Lower leg skin (tissue), 4 donors: ENCODE measurements around the gene KIRREL3. TPM values are rescaled to one million over a fixed set of nuclear protein-coding genes. Genes with fewer than 3 reads are reported as not detected.

Experiments used
- DNase-seq, 2 donors: peaks; one replicate each; pipeline ENCODE4 v3.0.0-alpha.2; 2019; ENCODE audit warnings: low spot score in 2 of 2
- H3K4me3 ChIP-seq: fragments of 200-600 bp; sonication (generic); 2 replicates; pipeline ENCODE4 v1.5.1; 2017; ENCODE audit warnings: mild to moderate bottlenecking, low read depth; ENCODE audit not compliant: poor library complexity, severe bottlenecking
- POLR2A ChIP-seq, 2 donors: fragments of 450-650 bp; IDR thresholded peaks; one replicate each; pipeline ENCODE4 v1.6.1; 2016 to 2017; ENCODE audit warnings: antibody characterized with exemption in 2 of 2, mild to moderate bottlenecking in 1 of 2, moderate library complexity in 1 of 2
- WGBS, 2 donors: methylation state at CpG; one replicate each; pipeline ENCODE4 v1.1.5; 2018; 5-methylcytosine and 5-hydroxymethylcytosine counted together
- intact Hi-C: fragments of 100-400 bp; cut with DNase I; formaldehyde crosslinking; loops from one replicate; pipeline ENCODE4 v1.15.0; 2023; ENCODE audit warnings: low total_unique reads
- total RNA-seq, 4 donors: library from RNA; depleted of rRNA; stranded (reverse); fragments of >200 nt; gene quantifications; one replicate each; pipeline ENCODE4 v1.1.0, GENCODE V29; 2016
- TF ChIP-seq, protein P1 (sequence below), 3 donors: fragments of 450-650 bp; IDR thresholded peaks; one replicate each; pipeline ENCODE4 v1.5.1; 2016; ENCODE audit warnings: antibody characterized with exemption in 3 of 3, mild to moderate bottlenecking in 3 of 3, moderate library complexity in 2 of 3

KIRREL3 gene
- total RNA-seq, 4 donors from 2014 or later, result 0.13 TPM; not detected in 3

DNA sequence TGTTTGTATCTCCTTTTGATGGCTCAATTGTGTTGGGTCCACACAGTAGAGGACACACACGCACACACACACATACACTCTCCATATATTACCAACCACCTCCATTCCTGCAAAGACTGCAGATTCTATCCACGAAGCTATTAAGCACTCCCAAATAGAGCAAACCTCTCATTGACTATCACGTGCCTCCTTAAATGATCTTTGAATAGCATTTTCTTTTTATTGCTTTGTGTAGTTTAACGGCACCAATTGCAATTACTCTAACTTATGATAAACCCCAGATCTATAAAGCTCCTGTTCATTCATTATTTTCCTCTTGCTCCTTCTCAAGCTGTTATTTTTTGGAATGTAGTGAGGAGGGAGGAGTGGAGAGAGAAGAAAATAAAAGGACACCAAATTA lies 440.3 kb downstream of the KIRREL3 start:
- DNase-seq, result no peak
- TF ChIP-seq, protein P1, sequence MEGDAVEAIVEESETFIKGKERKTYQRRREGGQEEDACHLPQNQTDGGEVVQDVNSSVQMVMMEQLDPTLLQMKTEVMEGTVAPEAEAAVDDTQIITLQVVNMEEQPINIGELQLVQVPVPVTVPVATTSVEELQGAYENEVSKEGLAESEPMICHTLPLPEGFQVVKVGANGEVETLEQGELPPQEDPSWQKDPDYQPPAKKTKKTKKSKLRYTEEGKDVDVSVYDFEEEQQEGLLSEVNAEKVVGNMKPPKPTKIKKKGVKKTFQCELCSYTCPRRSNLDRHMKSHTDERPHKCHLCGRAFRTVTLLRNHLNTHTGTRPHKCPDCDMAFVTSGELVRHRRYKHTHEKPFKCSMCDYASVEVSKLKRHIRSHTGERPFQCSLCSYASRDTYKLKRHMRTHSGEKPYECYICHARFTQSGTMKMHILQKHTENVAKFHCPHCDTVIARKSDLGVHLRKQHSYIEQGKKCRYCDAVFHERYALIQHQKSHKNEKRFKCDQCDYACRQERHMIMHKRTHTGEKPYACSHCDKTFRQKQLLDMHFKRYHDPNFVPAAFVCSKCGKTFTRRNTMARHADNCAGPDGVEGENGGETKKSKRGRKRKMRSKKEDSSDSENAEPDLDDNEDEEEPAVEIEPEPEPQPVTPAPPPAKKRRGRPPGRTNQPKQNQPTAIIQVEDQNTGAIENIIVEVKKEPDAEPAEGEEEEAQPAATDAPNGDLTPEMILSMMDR (IDR thresholded peaks at IDR 0.05), result no peak
- TF ChIP-seq POLR2A (IDR thresholded peaks at IDR 0.05), result no peak
- intact Hi-C loops, result no loop called here
- H3K4me3 ChIP-seq, result no peak overlapping the region
- 53 to 67% methylated on average over 4 of the region's 4 CpGs for WGBS, 2 donors

DNA sequence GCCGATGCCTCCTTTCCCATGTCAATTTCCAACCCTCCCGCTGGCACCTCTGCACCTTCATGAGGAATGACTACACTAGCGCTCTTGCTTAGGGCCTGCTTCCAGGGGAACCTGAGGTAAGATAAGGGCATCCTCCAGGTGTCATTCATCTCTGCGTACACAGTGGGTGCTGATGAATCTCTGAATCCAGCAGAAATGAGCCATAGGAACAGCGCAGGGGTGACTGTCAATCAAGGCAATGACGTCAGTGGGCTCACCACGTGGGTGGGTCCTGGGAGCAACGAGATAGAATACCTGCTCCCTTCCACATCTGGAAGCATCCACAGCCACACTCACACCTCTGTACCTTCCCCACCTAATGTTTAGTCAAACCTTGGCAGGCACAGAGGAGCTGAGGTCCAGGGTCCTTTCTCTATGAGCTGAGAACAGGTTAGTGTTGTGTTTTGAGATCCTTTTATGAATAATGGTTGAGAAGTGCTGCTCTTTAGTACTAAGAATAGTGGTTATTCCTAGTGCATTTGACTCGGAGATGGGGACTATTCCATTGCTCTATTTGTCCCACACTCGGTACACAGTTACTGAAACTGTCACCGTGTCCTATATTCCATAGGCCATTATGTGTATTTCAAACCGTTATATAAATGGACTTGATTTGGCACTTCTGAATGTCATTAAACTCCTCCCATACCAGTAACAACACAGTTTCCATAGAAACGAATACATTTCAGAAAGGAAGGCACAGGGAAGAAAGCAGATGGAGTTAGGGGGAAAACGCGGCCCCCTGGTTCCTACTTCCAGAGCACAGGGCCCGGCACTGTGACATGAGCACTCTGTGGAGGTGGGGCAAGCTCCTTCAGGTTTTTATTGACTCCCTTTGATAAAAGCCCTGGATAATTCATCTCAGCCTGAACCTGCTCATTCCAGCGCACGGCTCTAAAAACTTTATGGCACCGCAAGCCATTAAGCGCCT lies 451.7 kb downstream of the KIRREL3 start:
- no peak overlapping the region for H3K4me3 ChIP-seq
- 63% methylated on average over 20 of the region's 20 CpGs for WGBS, 2 donors
- TF ChIP-seq, protein P1 (IDR thresholded peaks at IDR 0.05), result no peak
- TF ChIP-seq POLR2A (IDR thresholded peaks at IDR 0.05), result no peak
- intact Hi-C loops, result no loop called here
- DNase-seq, result no peak

DNA sequence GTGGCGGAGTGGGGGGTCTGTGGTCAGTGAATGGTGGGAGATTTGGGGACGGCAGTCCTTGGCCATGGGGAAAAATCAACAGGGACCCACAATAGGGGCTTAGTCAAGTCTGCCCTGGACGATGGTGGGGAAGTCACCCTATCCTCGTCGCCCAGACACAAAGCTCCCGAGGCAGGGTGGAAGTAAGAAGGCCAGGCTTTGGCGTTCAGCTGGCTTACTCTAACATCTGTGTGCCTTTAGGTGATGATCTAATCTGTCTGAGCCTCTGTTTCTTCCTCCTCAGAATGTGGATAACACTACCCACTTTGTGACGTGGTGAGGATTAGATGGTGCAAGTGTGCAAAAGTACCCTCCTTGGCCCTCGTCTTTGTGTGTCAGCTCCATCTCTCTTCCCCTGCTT lies 452.9 kb downstream of the KIRREL3 start:
- intact Hi-C loops, result no loop called here
- H3K4me3 ChIP-seq, result no peak overlapping the region
- DNase-seq, result no peak
- TF ChIP-seq, protein P1 (IDR thresholded peaks at IDR 0.05), result no peak
- TF ChIP-seq POLR2A (IDR thresholded peaks at IDR 0.05), result no peak
- WGBS, 2 donors, result 73 to 74% methylated on average over 7 to 9 of the region's 9 CpGs

DNA sequence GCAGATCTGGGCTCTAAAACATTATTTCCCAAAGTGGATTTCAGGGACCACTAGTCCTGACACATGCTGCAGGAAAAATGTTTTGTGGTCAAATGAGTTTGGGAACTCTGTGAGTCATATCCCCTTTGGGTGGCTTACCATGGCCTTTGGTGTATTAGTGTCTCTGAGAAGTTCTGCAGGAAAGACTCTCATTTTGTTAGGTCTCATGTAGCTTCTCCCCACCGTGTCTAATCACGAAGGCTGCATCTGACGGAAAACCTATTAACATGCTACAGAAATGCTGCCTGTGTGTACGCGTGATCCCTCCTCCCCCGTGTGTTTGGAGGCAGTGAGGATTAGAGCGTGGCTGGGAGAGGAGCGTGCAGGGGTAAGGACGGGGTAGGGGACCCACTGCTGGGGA lies 453.4 kb downstream of the KIRREL3 start:
- TF ChIP-seq, protein P1 (IDR thresholded peaks at IDR 0.05), result no peak
- TF ChIP-seq POLR2A (IDR thresholded peaks at IDR 0.05), result no peak
- intact Hi-C loops, result no loop called here
- 69 to 71% methylated on average over 9 of the region's 9 CpGs for WGBS, 2 donors
- no peak overlapping the region for H3K4me3 ChIP-seq
- no peak for DNase-seq

DNA sequence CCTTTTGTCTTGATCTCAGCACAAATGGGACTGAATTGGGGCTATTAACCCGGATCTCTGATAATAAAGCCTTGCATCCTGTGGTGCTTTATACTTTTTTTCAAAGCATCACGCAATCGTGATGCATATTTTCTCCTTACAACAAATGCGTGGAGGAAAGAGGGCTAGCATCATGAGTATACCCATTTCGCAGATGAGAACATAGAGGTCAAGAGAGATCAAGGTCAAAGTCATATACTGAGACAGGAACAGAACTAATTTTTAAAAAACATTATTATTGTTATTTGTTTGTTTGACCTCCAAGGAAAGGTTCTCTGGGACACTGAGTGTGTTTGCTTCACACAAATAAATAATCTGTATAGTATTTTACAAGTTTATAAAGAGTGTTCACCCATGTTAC lies 453.9 kb downstream of the KIRREL3 start:
- WGBS, 2 donors, result 81 to 83% methylated on average over 5 of the region's 5 CpGs
- no peak for DNase-seq
- TF ChIP-seq, protein P1 (IDR thresholded peaks at IDR 0.05), result no peak
- TF ChIP-seq POLR2A (IDR thresholded peaks at IDR 0.05), result no peak
- intact Hi-C loops, result no loop called here
- H3K4me3 ChIP-seq, result no peak overlapping the region
